ENCODE results near the gene FAM81A. TPM values are rescaled to one million over a fixed set of nuclear protein-coding genes. Genes with fewer than 3 reads are reported as not detected.

FAM81A gene
- total and polyA plus RNA-seq, 9 of the 15 experiments (the other 6 are each of a cell fraction or from before 2014, with no cell fraction given), result not detected

DNA sequence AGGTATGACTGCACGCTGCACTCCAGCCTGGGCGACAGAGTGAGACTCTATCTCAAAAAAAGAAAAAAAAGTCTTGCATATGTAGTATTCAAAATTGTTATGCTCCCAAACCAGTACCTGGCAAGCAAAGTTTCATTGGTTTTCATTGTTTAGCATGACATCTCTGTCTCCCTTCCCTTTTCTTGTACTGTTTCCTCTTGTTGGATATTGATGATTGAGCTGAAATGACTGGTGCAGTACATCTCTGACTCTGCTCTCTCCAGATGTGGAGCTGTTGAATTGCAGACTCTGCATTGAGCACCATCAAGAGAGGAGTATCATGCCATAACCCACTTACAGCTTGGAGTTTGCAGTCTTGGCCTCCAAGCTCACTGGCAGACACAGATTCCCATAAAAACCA lies 77.2 kb downstream of the FAM81A start:
- Histone ChIP-seq H3K79me2 (ENCODE audit: control insufficient read depth, insufficient read depth, low read length) (no peaks in the 10 kb centered on the region), H3K36me3 (ENCODE audit: control insufficient read depth, insufficient read depth, low read length) (no peaks in the 10 kb centered on the region), H3K4me1 (replicated peaks in 1 of 2; ENCODE audit: control insufficient read depth in 2 of 2, insufficient read depth in 2 of 2, low read length in 2 of 2) (no peaks in the 10 kb centered on the region), H4K20me1 (replicated peaks; ENCODE audit: control insufficient read depth, insufficient read depth, low read length) (no peaks in the 10 kb centered on the region), H3K27me3 (ENCODE audit: control insufficient read depth in 2 of 2, insufficient read depth in 2 of 2, low read length in 2 of 2) (peaks cover 3 to 4% of the 10 kb centered on the region in 2 experiments; a peak in 4 of 5 replicates), H3K9me1 (ENCODE audit: control insufficient read depth, insufficient read depth, low read length) (no peaks in the 10 kb centered on the region), H3K27ac (ENCODE audit: extremely low read depth, low read depth, low read length) (no peak overlapping the region), H2AFZ (ENCODE audit: low read depth, low read length) (no peak overlapping the region), H3K4me2 (ENCODE audit: insufficient read depth, low read length) (no peak overlapping the region), H3K4me3 (no peak overlapping the region), H3K9me3 (replicated peaks; ENCODE audit: control insufficient read depth, insufficient read depth, low read depth, low read length) (no peaks in the 10 kb centered on the region), H3K9ac (ENCODE audit: insufficient read depth in 1 of 2, low read depth in 2 of 2, low read length in 2 of 2) (no peak overlapping the region)
- CTCF ChIA-PET (ENCODE audit: low intra/inter-chr PET ratio), result no interaction called here
- POLR2A ChIA-PET, result interaction anchor here (0.9 to 1.0 kb wide), 2 partner anchors 14 to 531 kb away, joined by 3 to 5 read pairs; no protein-coding TSS in a partner anchor
- intact Hi-C loops (cut with micrococcal nuclease) (no loop called here), in situ Hi-C loops (cut with MboI) (no loop called here)
- no TSS peak for BruUV-seq (replicated peaks)
- 14% methylated on average over 1 of the region's 2 CpGs for WGBS (ENCODE audit: insufficient coverage, low coverage, missing lambda C conversion rate)
- FAIRE-seq (peak; percentile 42), ATAC-seq (no peak), DNase-seq (ENCODE audit: extremely low read depth in 1 of 4, low spot score in 3 of 4) (no peak)
- TF ChIP-seq MCM3 (IDR thresholded peaks at IDR 0.05), result no peak
- TF ChIP-seq MEF2D (tag; conservative IDR thresholded peaks at IDR 0.05; ENCODE audit: low read depth), result no peak
- TF ChIP-seq, protein P1, sequence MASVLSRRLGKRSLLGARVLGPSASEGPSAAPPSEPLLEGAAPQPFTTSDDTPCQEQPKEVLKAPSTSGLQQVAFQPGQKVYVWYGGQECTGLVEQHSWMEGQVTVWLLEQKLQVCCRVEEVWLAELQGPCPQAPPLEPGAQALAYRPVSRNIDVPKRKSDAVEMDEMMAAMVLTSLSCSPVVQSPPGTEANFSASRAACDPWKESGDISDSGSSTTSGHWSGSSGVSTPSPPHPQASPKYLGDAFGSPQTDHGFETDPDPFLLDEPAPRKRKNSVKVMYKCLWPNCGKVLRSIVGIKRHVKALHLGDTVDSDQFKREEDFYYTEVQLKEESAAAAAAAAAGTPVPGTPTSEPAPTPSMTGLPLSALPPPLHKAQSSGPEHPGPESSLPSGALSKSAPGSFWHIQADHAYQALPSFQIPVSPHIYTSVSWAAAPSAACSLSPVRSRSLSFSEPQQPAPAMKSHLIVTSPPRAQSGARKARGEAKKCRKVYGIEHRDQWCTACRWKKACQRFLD (CRISPR knock-in tag; IDR thresholded peaks at IDR 0.05), result no peak
- no peak for TF ChIP-seq MAFF (IDR thresholded peaks at IDR 0.05; ENCODE audit: low read length)
- TF ChIP-seq MIER1 (IDR thresholded peaks at IDR 0.05; ENCODE audit: low read depth), result no peak
- TF ChIP-seq, protein P2, sequence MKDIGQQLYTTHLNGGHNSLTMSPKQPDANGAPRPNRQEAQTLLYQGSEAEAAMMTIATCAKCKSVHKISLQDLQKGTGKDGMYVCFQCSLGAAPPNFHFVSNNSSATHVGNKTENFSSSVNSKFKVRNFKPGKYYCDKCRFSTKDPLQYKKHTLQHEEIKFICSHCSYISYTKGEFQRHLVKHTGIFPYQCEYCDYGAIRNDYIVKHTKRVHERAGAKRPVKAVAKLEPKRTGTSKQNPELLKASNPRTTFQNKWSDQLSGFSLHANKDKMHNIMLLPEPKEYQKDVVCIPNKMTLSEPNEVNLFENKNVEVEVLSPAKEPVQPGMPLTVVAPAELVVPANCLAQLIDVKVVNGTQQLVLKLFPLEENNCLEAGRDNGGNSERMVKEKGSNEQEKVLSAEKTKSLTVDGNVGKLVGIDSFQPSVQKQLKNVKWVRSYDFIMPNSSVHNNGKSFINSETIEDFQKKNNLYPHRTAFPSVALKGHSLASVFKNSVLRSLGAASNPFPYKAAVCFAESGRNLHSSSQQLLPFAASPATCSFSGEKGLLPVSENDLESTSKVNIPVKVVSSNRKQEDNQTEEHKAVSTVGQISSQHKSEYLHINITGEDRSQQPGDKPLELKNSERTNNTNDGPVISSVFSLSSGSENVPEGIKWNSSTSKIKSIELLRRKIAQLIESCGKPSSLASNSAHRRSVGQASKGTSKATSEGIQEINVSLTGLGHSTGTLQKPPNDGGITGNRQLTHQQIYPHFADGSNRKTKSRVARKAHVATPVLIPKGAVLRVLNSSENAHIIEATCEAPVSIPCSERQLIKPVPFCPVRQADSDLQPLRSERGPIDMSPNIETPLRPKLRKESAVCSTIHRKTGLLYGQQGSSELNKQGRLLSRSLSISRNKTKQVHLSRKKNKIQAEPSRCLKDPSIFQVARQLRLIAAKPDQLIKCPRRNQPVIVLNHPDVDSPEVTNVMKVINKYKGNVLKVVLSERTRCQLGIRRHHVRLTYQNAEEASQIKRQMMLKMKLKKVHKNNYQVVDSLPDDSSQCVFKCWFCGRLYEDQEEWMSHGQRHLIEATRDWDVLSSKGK (CRISPR knock-in tag; IDR thresholded peaks at IDR 0.05), result no peak
- TF ChIP-seq, protein P3, sequence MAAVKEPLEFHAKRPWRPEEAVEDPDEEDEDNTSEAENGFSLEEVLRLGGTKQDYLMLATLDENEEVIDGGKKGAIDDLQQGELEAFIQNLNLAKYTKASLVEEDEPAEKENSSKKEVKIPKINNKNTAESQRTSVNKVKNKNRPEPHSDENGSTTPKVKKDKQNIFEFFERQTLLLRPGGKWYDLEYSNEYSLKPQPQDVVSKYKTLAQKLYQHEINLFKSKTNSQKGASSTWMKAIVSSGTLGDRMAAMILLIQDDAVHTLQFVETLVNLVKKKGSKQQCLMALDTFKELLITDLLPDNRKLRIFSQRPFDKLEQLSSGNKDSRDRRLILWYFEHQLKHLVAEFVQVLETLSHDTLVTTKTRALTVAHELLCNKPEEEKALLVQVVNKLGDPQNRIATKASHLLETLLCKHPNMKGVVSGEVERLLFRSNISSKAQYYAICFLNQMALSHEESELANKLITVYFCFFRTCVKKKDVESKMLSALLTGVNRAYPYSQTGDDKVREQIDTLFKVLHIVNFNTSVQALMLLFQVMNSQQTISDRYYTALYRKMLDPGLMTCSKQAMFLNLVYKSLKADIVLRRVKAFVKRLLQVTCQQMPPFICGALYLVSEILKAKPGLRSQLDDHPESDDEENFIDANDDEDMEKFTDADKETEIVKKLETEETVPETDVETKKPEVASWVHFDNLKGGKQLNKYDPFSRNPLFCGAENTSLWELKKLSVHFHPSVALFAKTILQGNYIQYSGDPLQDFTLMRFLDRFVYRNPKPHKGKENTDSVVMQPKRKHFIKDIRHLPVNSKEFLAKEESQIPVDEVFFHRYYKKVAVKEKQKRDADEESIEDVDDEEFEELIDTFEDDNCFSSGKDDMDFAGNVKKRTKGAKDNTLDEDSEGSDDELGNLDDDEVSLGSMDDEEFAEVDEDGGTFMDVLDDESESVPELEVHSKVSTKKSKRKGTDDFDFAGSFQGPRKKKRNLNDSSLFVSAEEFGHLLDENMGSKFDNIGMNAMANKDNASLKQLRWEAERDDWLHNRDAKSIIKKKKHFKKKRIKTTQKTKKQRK (IDR thresholded peaks at IDR 0.05; ENCODE audit: borderline replicate concordance, low read depth, low read length), result no peak
- TF ChIP-seq XRCC4 (IDR thresholded peaks at IDR 0.05; ENCODE audit: extremely low read depth, insufficient read depth, insufficient read length), result no peak
- TF ChIP-seq ARNT (IDR thresholded peaks at IDR 0.05), result no peak
- TF ChIP-seq, protein P4, sequence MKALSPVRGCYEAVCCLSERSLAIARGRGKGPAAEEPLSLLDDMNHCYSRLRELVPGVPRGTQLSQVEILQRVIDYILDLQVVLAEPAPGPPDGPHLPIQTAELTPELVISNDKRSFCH (CRISPR knock-in tag; IDR thresholded peaks at IDR 0.05), result no peak
- TF ChIP-seq, protein P4 (tag; IDR thresholded peaks at IDR 0.05), result no peak
- TF ChIP-seq, protein P5, sequence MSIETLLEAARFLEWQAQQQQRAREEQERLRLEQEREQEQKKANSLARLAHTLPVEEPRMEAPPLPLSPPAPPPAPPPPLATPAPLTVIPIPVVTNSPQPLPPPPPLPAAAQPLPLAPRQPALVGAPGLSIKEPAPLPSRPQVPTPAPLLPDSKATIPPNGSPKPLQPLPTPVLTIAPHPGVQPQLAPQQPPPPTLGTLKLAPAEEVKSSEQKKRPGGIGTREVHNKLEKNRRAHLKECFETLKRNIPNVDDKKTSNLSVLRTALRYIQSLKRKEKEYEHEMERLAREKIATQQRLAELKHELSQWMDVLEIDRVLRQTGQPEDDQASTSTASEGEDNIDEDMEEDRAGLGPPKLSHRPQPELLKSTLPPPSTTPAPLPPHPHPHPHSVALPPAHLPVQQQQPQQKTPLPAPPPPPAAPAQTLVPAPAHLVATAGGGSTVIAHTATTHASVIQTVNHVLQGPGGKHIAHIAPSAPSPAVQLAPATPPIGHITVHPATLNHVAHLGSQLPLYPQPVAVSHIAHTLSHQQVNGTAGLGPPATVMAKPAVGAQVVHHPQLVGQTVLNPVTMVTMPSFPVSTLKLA (conservative IDR thresholded peaks at IDR 0.05), result no peak
- no peak for TF ChIP-seq ZNF589 (CRISPR knock-in tag; IDR thresholded peaks at IDR 0.05; ENCODE audit: low read depth)

Data from K562 (cell line).